Measurements from ENCODE around the gene CSAD. TPM values are rescaled to one million over a fixed set of nuclear protein-coding genes. Genes with fewer than 3 reads are reported as not detected.

The CSAD gene
- polyA plus RNA-seq, 1 donor (not counting 4 experiments of a cell fraction or from before 2014, with no cell fraction given) = 19.5 TPM

DNA sequence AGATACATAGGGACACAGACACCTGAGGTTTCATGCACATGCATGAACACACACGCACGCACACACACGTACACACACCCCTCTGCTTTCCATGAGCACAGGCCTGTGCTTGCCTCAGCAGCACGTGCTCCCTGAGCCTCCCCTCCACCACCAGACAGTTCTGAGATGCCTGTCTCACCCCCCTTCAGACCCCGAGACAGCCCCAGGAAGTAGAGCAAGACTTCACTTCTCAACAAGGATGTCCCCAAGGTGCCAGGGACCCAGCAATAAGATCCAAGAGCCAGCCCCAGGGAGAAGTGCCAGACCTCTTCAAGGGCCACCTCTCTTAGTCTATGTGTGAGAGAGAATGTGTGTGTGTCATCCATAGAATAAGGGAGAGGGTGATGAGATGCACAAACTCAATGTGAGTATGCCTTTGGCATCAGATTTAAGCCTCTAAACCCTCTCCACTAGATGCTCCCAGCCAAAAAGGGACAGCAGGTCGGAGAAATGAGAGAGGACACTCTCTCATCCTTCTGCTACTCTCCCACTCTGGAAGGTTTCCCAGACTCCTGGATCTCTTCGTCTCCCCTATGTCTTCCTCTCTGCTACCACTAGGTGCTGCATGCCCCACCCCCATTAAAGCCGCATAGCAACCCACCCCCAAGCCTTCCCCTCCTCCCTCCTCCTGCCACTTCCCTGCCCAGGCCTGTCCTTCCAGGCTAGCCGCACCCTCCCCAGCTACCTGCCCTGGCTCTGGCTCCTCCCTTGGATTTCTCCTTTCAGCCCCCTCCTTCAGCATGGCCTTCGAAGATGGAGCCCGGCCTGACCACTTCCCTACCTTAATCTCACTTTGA lies 43.6 kb upstream of the CSAD start:
- Histone ChIP-seq H3K9me1 (ENCODE audit: control insufficient read depth, extremely low read depth, insufficient read depth, low read length) (no peaks in the 10 kb centered on the region), H2AFZ (ENCODE audit: control insufficient read depth, low read length) (no peak overlapping the region), H3K4me1 (ENCODE audit: control insufficient read depth, extremely low read depth, insufficient read depth, low read length) (peaks cover 55% of the 10 kb centered on the region), H3K79me2 (ENCODE audit: control insufficient read depth, insufficient read depth, low read length) (peaks cover 8% of the 10 kb centered on the region), H4K20me1 (ENCODE audit: control insufficient read depth, extremely low read depth, insufficient read depth, low read length) (peaks cover 4% of the 10 kb centered on the region), H3K9me3 (ENCODE audit: control insufficient read depth, low read depth, low read length) (no peaks in the 10 kb centered on the region), H3K36me3 (ENCODE audit: control insufficient read depth in 2 of 2, extremely low read depth in 1 of 2, insufficient read depth in 2 of 2, low read length in 2 of 2) (peaks cover 2 to 6% of the 10 kb centered on the region in 2 experiments), H3K4me2 (ENCODE audit: control insufficient read depth, extremely low read depth, insufficient read depth, low read depth, low read length) (peak overlapping the region; percentile 83), H3K27ac (ENCODE audit: control insufficient read depth, insufficient read depth, low read length) (peak overlapping the region; percentile 93), H3K4me3 (ENCODE audit: control insufficient read depth in 2 of 3, extremely low read depth in 1 of 3, insufficient read depth in 2 of 3, low read depth in 1 of 3, low read length in 3 of 3) (peak overlapping the region in 2 of 3 experiments; percentile 32 to 42), H3K9ac (ENCODE audit: control insufficient read depth, extremely low read depth, insufficient read depth, low read length) (peak overlapping the region; percentile 76), H3K27me3 (ENCODE audit: control insufficient read depth, extremely low read depth, insufficient read depth, low read length) (no peaks in the 10 kb centered on the region)
- TF ChIP-seq EZH2 (IDR thresholded peaks at IDR 0.05; ENCODE audit: low read length) = no peak
- TF ChIP-seq, protein P1, sequence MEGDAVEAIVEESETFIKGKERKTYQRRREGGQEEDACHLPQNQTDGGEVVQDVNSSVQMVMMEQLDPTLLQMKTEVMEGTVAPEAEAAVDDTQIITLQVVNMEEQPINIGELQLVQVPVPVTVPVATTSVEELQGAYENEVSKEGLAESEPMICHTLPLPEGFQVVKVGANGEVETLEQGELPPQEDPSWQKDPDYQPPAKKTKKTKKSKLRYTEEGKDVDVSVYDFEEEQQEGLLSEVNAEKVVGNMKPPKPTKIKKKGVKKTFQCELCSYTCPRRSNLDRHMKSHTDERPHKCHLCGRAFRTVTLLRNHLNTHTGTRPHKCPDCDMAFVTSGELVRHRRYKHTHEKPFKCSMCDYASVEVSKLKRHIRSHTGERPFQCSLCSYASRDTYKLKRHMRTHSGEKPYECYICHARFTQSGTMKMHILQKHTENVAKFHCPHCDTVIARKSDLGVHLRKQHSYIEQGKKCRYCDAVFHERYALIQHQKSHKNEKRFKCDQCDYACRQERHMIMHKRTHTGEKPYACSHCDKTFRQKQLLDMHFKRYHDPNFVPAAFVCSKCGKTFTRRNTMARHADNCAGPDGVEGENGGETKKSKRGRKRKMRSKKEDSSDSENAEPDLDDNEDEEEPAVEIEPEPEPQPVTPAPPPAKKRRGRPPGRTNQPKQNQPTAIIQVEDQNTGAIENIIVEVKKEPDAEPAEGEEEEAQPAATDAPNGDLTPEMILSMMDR (optimal IDR thresholded peaks at IDR 0.05 in 1 of 3, IDR thresholded peaks at IDR 0.05 in 1 of 3, conservative IDR thresholded peaks at IDR 0.05 in 1 of 3; ENCODE audit: extremely low read depth in 1 of 3, insufficient read depth in 2 of 3, low read length in 3 of 3) = peak in 2 of 3 experiments; percentile 27 to 48
- dilution Hi-C loops (cut with MboI; ENCODE audit: extremely low pct_ligation_motif_present, low sequenced_read_pairs) = no loop called here
- DNase-seq (ENCODE audit: low read depth, low spot score) (no peak), FAIRE-seq (peak; percentile 62)

DNA sequence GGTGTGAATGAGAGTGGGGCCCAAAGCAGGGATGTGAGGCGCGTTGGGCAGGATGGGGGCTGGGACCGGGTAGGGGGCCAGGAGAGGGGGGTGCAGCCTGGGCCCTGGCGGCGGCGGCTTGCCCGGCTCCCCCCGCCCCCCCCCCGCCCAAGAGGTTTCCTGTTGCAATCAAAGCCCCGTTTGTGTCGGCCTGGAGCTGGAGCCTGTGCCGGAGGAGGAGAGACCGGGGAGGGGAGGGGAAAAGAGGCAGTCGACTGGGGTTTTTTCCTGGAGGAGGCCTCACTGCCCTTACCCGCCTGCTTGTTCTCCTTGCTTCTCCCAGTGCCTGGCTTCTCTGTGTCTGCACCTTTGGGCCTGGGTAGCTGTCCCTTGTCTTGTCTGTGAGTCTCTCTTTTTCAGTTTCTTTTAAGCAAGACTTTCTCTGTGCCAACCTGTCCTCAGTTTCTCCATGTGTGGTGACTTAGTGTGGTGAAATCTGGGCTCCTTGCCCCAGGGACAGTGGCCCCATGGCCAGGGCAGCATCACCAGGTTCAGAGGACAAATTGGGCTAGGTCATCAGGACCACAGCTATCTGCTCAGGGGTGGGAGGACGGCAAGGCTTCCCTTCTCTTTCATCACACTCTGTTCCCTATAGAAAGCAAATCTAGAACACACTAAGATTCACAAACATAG lies 42.8 kb upstream of the CSAD start:
- H3K27ac ChIP-seq (ENCODE audit: control insufficient read depth, insufficient read depth, low read length) = peak overlapping the region; percentile 93
- dilution Hi-C loops (cut with MboI; ENCODE audit: extremely low pct_ligation_motif_present, low sequenced_read_pairs) = no loop called here
- no peak for TF ChIP-seq EZH2 (IDR thresholded peaks at IDR 0.05; ENCODE audit: low read length)
- TF ChIP-seq, protein P1 (optimal IDR thresholded peaks at IDR 0.05 in 1 of 3, IDR thresholded peaks at IDR 0.05 in 1 of 3, conservative IDR thresholded peaks at IDR 0.05 in 1 of 3; ENCODE audit: extremely low read depth in 1 of 3, insufficient read depth in 2 of 3, low read length in 3 of 3) = no peak
- H3K79me2 ChIP-seq (ENCODE audit: control insufficient read depth, insufficient read depth, low read length) = peaks cover 14% of the 10 kb centered on the region
- no peaks in the 10 kb centered on the region for H3K27me3 ChIP-seq (ENCODE audit: control insufficient read depth, extremely low read depth, insufficient read depth, low read length)
- peaks cover 2 to 6% of the 10 kb centered on the region in 2 experiments for H3K36me3 ChIP-seq (ENCODE audit: control insufficient read depth in 2 of 2, extremely low read depth in 1 of 2, insufficient read depth in 2 of 2, low read length in 2 of 2)
- no peak for FAIRE-seq
- no peaks in the 10 kb centered on the region for H3K9me3 ChIP-seq (ENCODE audit: control insufficient read depth, low read depth, low read length)
- peak overlapping the region; percentile 83 for H3K4me2 ChIP-seq (ENCODE audit: control insufficient read depth, extremely low read depth, insufficient read depth, low read depth, low read length)
- H3K9me1 ChIP-seq (ENCODE audit: control insufficient read depth, extremely low read depth, insufficient read depth, low read length) = no peaks in the 10 kb centered on the region
- H4K20me1 ChIP-seq (ENCODE audit: control insufficient read depth, extremely low read depth, insufficient read depth, low read length) = peaks cover 4% of the 10 kb centered on the region
- peaks cover 59% of the 10 kb centered on the region for H3K4me1 ChIP-seq (ENCODE audit: control insufficient read depth, extremely low read depth, insufficient read depth, low read length)
- H2AFZ ChIP-seq (ENCODE audit: control insufficient read depth, low read length) = no peak overlapping the region
- peak overlapping the region; percentile 76 for H3K9ac ChIP-seq (ENCODE audit: control insufficient read depth, extremely low read depth, insufficient read depth, low read length)
- no peak for DNase-seq (ENCODE audit: low read depth, low spot score)
- peak overlapping the region in 2 of 3 experiments; percentile 13 to 42 for H3K4me3 ChIP-seq (ENCODE audit: control insufficient read depth in 2 of 3, extremely low read depth in 1 of 3, insufficient read depth in 2 of 3, low read depth in 1 of 3, low read length in 3 of 3)

Measured in keratinocyte (primary cell).